Measurements from ENCODE around the gene ZSCAN31. TPM values are rescaled to one million over a fixed set of nuclear protein-coding genes. Genes with fewer than 3 reads are reported as not detected.

The ZSCAN31 gene
- total and polyA plus RNA-seq, 3 donors from 2014 or later: 21.4 to 51.3 (median 29.0) TPM

DNA sequence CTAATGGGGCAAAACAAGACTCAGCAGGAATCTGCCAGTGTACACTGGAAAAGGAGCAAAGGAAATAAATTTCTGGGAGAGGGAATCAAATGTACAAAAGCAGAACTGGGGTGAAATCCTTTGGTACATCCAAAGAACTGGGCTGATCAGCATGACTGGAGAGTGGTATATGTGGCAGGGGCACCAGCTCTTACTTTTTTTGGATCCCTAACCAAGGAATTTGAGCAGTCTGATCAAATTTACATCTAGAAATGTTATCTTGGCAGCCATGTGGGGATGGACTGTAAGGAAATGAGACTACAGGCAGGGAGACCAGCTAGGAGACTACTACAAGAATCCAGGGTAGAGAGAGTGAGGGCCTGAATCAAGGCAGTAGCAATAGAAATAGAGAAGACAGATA, 1.2 kb upstream of the ZSCAN31 start:
- no peak for DNase-seq
- intact Hi-C loops (cut with DNase I; ENCODE audit: low total_unique reads): loop anchor here (5.0 kb wide), 1 partner anchor 255 kb away; the partner anchor contains the start of gene ZNF165
- Histone ChIP-seq H3K4me3 (peak overlapping the region in 1 of 2 donors; percentile 70), H3K9me3 (no peaks in the 10 kb centered on the region), H3K27me3 (no peaks in the 10 kb centered on the region), H3K4me1 (peaks cover 15% of the 10 kb centered on the region), H3K36me3 (ENCODE audit: low read depth, missing control alignments) (no peaks in the 10 kb centered on the region), H3K27ac (peak overlapping the region; percentile 92 to 93)
- TF ChIP-seq, protein P1, sequence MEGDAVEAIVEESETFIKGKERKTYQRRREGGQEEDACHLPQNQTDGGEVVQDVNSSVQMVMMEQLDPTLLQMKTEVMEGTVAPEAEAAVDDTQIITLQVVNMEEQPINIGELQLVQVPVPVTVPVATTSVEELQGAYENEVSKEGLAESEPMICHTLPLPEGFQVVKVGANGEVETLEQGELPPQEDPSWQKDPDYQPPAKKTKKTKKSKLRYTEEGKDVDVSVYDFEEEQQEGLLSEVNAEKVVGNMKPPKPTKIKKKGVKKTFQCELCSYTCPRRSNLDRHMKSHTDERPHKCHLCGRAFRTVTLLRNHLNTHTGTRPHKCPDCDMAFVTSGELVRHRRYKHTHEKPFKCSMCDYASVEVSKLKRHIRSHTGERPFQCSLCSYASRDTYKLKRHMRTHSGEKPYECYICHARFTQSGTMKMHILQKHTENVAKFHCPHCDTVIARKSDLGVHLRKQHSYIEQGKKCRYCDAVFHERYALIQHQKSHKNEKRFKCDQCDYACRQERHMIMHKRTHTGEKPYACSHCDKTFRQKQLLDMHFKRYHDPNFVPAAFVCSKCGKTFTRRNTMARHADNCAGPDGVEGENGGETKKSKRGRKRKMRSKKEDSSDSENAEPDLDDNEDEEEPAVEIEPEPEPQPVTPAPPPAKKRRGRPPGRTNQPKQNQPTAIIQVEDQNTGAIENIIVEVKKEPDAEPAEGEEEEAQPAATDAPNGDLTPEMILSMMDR (IDR thresholded peaks at IDR 0.05): no peak
- TF ChIP-seq POLR2A (IDR thresholded peaks at IDR 0.05): no peak

DNA sequence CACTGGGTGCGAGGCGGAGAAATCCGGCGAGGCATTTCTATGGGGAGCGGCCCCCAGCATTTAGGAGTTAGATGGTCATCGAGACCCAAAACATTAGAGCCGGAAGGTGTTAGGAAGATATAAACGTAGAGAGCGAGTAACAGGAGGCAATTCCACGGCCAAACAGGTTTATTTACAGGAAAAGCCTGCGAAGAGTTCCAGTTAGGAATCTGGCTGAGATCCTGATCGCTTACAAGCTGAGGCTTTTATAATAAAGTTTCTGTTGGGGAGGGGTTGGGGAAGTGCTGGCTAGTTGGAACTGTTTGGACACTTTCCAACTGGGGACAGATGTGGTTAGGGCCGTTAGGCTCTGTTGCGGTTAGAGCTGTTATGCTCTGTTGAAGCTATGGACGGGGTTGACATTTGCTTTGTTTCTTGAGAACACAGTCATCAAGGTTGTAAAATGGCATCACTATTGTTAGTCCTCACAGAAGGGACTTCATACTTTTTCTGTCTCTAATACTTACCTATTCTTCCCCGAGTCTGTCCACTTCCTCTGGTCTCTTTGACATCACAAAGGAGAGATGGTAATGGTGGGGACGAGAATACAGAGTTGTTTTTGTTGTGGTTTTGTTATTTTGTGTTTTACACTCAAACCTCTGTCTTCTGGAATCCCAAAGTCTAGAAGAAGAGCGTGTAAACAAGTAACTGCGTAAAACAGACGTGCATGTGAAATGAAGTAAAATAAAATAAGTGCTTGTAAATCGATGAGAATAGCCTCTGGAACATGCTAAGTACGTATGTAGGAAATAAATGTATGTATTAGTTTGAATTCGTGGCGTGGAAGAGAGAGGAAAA, 554 bp upstream of the ZSCAN31 start:
- peak; percentile 51 for DNase-seq
- no peaks in the 10 kb centered on the region for H3K9me3 ChIP-seq
- peak overlapping the region; percentile 59 to 70 for H3K4me3 ChIP-seq
- peak overlapping the region; percentile 92 to 93 for H3K27ac ChIP-seq
- H3K4me1 ChIP-seq: peaks cover 15% of the 10 kb centered on the region
- intact Hi-C loops (cut with DNase I; ENCODE audit: low total_unique reads): loop anchor here (5.0 kb wide), 1 partner anchor 254 kb away; the partner anchor contains the start of gene ZNF165
- no peaks in the 10 kb centered on the region for H3K27me3 ChIP-seq
- no peaks in the 10 kb centered on the region for H3K36me3 ChIP-seq (ENCODE audit: low read depth, missing control alignments)
- 6 to 10% methylated on average over 24 of the region's 24 CpGs for whole genome bisulfite sequencing, 2 donors
- no peak for TF ChIP-seq POLR2A (IDR thresholded peaks at IDR 0.05)
- TF ChIP-seq, protein P1 (IDR thresholded peaks at IDR 0.05): no peak

DNA sequence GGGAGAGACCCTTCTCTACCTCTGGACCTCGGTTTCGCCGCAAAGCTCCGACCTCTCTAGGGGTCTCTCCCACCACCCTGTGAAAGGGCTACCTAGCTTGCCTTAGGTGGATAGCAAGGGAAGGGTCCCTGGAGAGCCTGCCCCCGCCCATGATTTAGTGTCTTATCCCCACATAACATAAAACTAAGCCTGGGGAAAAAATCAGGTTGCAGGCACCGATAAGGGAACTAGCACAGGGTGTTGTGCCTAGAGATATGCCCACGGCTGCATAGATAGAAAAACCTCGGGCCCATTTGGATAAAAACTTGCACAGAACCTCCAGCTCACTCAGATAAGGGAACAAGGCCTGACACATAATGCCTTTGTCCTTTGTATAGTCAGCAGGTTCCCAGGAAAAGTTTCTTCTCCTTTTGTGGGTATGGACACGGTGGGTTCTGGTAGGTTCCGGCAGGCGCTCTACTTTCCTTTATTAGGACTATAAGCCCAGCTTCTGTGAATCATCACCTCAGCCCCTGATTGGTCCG, 846 bp downstream of the ZSCAN31 start:
- Histone ChIP-seq H3K9me3 (no peaks in the 10 kb centered on the region), H3K36me3 (ENCODE audit: low read depth, missing control alignments) (no peaks in the 10 kb centered on the region), H3K4me1 (peaks cover 15% of the 10 kb centered on the region), H3K4me3 (peak overlapping the region; percentile 59 to 70), H3K27ac (peak overlapping the region; percentile 92 to 93), H3K27me3 (no peaks in the 10 kb centered on the region)
- 17 to 18% methylated on average over 12 of the region's 12 CpGs for WGBS, 2 donors
- TF ChIP-seq, protein P1 (IDR thresholded peaks at IDR 0.05): no peak
- TF ChIP-seq POLR2A (IDR thresholded peaks at IDR 0.05): no peak
- DNase-seq: peak; percentile 28
- intact Hi-C loops (cut with DNase I; ENCODE audit: low total_unique reads): loop anchor here (5.0 kb wide), 1 partner anchor 253 kb away; the partner anchor contains the start of gene ZNF165

DNA sequence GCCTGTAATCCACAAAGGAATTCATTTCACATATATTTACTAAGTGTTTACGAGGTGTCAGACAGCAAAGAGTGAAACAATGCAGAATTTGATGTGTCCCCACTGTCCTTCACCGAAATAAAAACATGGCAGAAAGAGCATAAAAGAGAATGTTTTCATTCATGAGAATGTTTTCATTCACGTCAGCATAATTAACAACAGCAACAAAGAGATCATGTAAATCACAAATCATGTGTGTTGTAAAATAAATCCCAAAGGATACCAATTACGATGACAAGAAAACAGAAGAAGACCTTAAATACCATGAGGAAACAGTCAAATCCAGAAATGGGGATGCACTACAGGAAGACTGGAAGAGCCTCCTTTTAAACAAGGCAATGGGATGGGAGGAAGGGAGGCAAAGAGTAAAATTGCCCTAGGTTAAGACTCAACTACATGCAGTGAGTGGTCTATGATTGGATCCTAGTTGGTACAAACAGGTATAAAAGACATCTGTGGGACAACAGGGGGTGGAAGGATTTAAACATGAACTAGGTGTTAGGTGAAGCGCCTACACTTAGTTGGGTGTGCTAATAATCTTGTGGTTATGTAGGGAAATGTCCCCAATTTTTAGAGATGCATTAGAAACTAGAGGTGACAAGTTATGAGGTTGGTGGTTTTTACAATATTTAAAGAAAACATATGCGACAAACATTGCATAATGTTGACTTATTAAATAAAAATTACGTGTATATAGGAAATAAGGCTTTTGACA, 1.5 kb downstream of the ZSCAN31 start:
- no peaks in the 10 kb centered on the region for H3K36me3 ChIP-seq (ENCODE audit: low read depth, missing control alignments)
- peaks cover 15% of the 10 kb centered on the region for H3K4me1 ChIP-seq
- TF ChIP-seq, protein P1 (IDR thresholded peaks at IDR 0.05): no peak
- no peak for TF ChIP-seq POLR2A (IDR thresholded peaks at IDR 0.05)
- WGBS, 2 donors: 59 to 67% methylated on average over 7 of the region's 7 CpGs
- H3K9me3 ChIP-seq: no peaks in the 10 kb centered on the region
- no peaks in the 10 kb centered on the region for H3K27me3 ChIP-seq
- peak overlapping the region in 1 of 2 donors; percentile 70 for H3K4me3 ChIP-seq
- H3K27ac ChIP-seq: peak overlapping the region; percentile 92 to 93
- DNase-seq: no peak
- intact Hi-C loops (cut with DNase I; ENCODE audit: low total_unique reads): loop anchor here (5.0 kb wide), 1 partner anchor 252 kb away; the partner anchor contains the start of gene ZNF165
